Esophagus muscularis mucosa (tissue), 4 donors: ENCODE data around the gene USP10.

Experiments used
- EP300 ChIP-seq: sonication (generic); formaldehyde crosslinking; IDR thresholded peaks from one replicate; pipeline ENCODE4 v1.6.1; 2017; ENCODE audit warnings: antibody characterized with exemption
- POLR2A ChIP-seq: fragments of 450-650 bp; IDR thresholded peaks from one replicate; pipeline ENCODE4 v1.6.1; 2017; ENCODE audit warnings: antibody characterized with exemption, moderate library complexity, mild to moderate bottlenecking, low read depth
- TF ChIP-seq, protein P1 (sequence below), 3 experiments: fragments of 200-600 bp in 2 of 3; fragments of 450-650 bp in 1 of 3; sonication (generic) in 2 of 3; IDR thresholded peaks; one replicate each; pipeline ENCODE4 v1.5.1; 2017 to 2019; ENCODE audit warnings: antibody characterized with exemption in 3 of 3, mild to moderate bottlenecking in 2 of 3, moderate library complexity in 1 of 3

- TF ChIP-seq, protein P1, sequence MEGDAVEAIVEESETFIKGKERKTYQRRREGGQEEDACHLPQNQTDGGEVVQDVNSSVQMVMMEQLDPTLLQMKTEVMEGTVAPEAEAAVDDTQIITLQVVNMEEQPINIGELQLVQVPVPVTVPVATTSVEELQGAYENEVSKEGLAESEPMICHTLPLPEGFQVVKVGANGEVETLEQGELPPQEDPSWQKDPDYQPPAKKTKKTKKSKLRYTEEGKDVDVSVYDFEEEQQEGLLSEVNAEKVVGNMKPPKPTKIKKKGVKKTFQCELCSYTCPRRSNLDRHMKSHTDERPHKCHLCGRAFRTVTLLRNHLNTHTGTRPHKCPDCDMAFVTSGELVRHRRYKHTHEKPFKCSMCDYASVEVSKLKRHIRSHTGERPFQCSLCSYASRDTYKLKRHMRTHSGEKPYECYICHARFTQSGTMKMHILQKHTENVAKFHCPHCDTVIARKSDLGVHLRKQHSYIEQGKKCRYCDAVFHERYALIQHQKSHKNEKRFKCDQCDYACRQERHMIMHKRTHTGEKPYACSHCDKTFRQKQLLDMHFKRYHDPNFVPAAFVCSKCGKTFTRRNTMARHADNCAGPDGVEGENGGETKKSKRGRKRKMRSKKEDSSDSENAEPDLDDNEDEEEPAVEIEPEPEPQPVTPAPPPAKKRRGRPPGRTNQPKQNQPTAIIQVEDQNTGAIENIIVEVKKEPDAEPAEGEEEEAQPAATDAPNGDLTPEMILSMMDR (IDR thresholded peaks at IDR 0.05): no peak
- TF ChIP-seq POLR2A (no peak), EP300 (no peak)
These were observed 29.7 kb upstream of the USP10 start for GRCh38 chr16:84670063-84670462.
